NCI-H2029 treated with DMSO at 0.1 percent for 48 hours (cell line): ENCODE measurements around the gene BAZ1A.
A peak's percentile ranks its signal among the peaks of the same experiment; 100 is the strongest.
"Not testable (repeated sequence)": the region's sequence is repeated elsewhere in the genome, so short reads cannot be mapped to it uniquely, and the experiment has no call there.

Experiments
- DNase-seq: peaks from one replicate; lab custom pipeline; 2025; lab: John Stamatoyannopoulos, UW

The BAZ1A gene

DNA sequence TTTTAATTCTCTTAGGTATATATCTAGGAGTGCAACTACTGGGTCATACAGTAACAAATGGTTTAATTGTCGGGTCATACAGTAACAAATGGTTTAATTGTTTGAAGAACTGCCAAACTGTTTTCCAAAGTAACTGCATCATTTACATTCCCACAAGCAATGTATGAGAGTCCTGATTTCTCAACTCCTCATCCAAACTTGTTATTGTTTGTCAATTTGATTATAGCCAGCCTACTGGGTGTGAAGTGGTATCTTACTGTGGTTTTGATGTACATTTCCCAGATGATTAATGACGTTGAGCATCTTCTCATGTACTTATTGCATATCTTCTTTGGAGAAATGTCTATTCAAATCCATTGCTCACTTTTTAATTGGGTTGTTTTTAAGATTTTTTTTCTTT, 93.1 kb downstream of the BAZ1A start:
- no peak for DNase-seq

DNA sequence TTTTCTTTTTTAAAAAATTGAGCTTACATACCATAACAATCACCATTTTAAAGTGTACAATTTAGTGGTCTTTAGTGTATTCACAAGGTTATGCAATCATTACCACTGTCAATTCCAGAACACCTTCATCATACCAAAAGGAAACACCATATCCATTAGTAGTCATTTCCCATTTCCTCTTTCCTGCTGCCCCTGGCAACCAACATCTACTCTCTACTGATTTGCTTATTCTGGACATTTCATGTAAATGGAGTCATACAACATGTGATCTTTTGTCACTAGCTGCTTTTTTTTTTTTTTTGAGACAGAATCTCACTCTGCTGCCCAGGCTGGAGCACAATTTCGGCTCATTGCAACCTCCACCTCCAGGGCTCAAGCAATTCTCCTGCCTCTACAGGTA, 93.9 kb downstream of the BAZ1A start:
- no peak for DNase-seq

DNA sequence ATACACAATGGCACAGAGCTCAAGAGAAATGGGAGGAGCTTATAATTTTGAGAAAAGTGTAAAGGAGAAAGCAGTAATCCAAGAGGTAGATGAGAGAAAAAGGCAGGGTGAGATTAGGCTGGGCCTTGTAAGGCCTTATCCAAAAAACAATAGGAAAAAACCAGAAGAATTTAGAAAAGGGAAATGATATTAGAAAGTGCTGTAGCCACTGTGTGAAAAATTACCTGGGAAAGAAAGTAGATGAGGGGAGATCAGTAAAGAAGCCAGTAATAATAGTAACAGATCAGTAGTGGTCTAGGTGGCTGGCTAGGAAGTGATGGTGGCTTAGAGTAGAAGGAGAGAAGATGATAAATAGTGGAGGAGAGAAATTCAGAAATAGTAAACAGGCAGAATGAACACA, 94.5 kb downstream of the BAZ1A start:
- DNase-seq: no peak

DNA sequence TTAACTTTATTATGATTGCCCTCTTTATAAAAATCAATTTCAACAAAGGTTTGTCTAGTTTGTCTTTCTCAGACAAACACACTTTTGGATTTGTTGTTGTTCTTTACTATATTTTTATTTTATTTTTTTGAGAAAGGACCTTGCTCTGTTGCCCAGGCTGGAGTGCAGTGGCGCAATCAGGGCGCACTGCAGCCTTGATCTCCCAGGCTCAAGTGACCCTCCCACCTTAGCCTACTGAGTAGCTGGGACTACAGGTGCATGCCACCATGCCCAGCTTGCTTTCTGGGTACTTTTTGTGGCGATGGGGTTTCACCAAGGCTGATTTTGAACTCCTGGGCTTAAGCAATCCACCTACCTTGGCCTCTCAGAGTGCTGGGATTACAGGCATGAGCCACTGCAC, 96.4 kb downstream of the BAZ1A start:
- DNase-seq: no peak

DNA sequence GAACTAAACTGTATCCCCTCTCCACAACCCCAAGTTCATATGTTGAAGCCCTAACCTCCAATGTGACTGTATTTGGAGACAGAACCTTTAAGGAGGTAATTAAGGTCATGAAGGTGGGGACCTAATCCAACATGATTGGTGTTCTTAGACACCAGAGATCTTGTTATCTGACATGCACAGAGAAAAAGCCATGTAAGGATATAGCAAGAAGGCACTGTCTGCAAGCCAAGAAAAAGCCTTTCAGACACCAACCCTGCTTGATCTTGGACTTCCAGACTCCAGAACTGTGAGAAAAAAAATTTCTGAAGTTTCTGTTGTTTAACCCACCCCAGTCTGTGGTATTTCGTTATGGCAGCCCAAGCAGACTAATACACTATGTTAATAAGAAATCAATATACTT, 98.5 kb downstream of the BAZ1A start:
- DNase-seq: no peak

DNA sequence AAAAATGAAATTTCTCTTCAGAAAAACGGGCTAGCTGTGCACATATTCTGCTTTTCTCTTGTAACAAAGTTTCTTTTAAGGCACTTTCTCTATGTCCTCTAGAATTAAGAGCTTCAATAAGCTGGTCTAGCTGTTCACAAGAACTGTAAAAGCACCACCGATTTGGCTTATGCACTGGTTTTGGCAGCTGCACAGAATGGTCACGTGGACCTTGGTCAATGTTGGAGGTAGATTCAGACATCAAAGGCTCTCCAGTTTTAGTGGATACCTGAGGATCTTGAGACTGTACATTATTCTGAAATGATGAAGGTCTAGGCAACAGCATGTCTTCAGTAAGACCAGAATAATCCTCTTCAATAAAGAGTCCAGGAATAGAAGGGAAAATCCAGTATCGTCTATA, 99.2 kb downstream of the BAZ1A start:
- no peak for DNase-seq

DNA sequence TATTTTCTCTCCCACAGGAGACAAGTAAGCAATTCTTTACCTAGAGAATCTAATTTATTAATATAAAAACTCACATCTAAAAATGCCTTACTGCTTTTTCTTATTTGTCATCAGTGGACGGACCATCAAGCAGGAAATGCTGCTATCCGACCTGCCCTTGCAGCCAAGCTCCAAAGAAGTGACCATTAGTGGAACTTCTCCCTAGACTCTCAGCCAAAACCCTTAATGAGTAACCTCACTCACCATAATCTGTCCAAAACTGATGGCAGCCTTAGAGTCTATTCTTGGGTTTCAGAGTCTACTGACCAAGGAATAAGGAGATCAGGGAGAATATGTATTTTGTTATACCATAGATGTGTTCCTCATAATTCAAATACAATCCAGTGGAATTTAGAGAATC, 99.8 kb downstream of the BAZ1A start:
- DNase-seq: no peak

DNA sequence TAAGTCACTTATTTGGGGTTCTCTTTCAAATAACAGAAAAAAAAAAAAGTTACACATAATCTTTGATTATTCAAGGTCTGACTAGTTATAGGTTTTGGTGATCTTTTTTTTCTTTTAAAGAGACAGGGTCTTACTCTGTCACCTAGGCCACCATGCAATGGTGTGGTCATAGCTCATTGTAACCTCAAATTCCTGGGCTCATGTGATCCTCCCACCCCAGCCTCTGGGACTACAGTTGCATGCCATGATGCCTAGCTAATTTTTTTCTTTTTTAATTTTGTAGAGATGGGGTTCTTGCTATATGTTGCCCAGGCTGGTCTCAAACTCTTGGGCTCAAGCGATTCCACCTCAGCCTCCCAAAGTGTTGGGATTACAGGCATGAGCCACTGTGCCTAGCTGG, 104.3 kb downstream of the BAZ1A start:
- no peak for DNase-seq

DNA sequence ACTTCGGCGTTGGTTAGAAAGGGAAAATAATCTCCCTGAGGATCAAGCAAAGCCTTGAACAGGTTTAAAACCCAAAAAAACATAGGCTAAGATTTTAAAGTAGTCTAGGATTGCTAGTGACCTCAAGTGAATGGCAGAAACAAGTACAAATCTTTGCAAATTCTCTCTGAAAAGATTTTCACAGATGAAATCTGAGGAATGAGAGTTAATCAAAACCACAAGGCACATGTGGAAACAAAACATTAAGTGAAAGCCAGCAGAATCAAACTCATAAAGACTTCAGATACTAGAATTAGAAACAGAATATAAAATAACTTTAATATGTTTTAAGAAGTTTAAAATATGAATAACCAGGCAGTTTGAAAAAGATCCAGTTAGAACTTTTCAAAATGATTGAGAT, 108.6 kb downstream of the BAZ1A start:
- no peak for DNase-seq

DNA sequence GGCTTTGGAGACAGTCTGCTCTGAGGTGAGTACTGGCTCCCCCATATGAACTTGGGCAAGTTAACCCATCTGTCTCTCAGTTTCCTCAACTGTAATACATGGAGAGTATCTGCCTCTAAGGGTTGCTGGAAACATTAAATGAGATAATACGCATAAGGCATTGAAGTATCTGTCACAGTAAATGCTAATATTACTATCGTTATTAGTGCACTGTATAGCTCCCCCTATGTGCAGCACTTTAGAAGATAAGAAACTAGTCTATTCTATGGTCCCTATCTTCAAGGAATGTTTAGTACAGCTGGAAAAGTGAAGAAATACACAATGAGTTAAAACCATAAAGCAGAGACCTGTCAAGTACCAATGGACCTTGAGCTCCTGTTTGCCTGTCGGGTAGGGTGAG, 109.1 kb downstream of the BAZ1A start:
- DNase-seq: no peak

DNA sequence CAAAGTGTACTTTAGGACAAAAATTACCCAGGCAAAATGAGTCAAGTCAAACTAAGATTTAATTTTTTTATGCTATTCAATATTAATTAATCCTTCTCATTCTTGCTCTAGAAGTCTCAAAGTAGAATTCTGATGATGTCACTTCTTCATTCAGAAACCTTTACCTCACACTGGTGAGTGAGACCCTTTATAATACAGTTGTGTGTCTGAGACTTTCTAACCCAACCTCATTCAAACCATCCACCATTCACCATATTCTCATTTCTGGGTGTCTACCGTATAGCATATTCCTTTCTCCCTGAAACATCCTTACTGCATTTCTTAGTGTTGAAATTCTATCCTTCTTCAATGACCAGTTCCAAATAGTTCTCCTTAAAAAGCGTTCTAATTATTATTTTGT, 119.9 kb downstream of the BAZ1A start:
- DNase-seq: no peak

DNA sequence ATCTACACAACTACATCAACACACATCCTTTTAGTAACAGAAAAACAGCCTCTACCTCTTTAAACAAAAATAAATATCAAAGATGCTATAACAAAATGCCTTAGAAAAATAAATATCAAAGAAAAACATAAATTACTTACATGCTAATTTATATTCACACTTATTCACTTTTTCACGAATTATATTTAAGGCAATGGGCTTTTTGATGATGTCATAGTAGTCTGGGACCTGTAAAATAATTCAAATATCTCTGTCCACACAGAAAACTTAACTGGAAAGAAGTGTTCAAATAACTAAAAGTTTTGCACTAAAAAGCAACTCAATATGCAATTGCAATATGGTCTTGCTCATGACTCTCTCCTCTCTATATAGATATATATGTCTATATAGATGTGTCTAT, 120.5 kb downstream of the BAZ1A start:
- DNase-seq: no peak

DNA sequence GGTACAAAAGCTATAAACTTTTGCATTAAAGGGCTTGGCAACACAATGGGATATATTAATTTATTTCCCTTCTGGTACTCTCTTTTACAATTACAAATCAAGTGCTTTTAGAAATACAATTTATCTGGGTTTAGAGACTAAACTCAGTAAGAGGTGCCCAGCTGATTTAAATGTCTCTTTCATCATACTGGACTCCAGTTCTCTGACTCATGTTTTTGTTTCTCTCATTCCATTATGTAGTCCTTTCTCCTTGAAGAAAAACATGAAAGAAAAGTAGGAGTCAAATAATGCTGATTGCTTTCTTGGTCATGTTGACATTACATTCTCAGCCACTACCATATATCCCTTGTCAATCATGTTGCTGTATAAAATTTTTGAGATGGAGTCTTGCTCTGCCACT, 124.5 kb downstream of the BAZ1A start:
- no peak for DNase-seq

DNA sequence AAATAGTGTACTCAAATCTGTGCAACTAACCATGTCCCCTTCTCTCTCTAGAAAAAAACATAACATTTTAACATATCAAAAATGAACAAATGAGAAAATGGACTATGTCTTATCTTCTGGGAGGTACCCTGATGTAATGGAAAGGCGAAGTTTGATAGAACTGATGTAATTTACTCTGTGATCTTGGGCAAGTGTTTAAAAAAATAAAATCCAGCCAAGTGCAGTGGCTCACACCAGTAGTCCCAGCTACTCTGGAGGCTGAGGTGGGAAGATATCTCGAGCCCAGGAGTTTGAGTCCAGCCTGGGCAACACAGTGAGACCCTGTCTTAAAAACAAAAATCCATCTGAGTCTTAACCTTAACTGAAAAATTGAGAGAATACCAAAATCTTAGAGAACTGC, 124.9 kb downstream of the BAZ1A start:
- no peak for DNase-seq

DNA sequence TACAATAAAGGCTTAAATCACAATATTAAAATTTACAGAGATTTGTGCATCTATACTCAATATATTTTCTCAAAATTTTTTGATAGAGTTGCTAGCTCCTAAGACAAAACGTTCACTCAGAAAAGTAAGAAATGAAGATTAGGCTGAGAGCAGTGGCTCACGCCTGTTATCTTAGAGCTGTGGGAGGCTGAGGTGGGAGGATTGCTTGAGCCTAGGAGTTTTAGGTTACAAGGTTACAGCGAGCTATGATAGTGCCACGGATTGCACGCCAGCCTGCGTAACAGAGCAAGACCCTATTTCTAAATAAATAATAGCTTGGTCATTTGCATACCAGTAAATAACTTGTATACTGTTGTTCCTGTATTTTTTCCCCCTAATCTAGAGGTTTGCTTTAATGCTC, 125.8 kb downstream of the BAZ1A start:
- no peak for DNase-seq

DNA sequence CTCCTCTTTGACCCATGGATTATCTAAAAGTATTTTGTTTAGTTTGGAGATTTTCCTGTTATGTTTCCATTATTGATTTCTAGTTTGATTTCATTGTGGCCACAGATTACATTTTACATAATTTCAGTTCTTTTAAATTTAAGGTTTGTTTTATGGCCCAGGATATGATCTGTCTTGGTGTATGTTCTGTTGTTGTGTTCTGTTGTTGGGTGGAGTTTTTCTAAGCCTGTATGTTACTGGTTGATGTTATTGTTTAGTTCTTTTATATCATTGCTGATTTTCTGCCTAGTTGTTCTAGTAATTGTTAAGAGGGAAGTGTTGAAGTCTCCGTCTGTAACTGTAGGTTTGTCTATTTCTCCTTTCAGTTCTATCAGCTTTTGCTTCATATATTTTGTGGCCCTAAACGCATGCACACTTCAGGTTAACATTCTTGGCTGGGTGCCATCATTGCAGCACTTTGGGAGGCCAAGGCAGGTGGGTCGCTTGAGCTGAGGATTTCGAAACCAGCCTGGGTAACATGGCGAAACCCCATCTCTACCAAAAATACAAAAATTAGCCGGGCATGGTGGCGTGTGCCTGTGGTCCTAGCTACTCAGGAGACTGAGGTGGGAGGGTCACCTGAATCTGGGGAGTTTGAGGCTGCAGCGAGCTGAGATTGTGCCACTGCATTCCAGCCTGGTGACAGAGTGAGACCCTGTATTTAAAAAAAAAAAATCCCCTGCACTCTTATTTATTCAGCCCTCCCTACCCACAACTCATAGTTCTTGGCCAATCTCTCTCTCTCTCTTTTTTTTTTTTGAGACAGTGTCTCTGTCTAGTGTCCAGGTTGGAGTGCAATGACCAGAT, 132.7 kb downstream of the BAZ1A start:
- no peak for DNase-seq

DNA sequence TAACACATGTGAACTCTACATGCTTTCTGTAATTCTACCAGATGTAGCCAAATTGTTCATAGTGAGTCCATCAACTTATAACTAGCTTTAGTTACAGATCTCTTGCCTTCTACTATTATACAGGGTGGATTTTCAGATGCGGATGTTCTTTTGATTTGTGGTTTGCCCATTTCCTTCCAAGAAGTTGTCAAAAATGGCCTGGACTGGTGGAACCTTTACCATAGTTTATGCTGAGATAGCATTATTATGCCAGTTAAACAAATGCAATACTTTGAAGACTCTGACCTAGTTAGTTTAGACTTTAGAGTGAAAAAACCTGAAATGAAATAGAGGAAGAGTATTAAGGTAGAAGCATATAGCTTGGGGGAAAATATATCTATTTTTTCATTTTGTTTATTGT, 133.3 kb downstream of the BAZ1A start:
- DNase-seq: no peak

DNA sequence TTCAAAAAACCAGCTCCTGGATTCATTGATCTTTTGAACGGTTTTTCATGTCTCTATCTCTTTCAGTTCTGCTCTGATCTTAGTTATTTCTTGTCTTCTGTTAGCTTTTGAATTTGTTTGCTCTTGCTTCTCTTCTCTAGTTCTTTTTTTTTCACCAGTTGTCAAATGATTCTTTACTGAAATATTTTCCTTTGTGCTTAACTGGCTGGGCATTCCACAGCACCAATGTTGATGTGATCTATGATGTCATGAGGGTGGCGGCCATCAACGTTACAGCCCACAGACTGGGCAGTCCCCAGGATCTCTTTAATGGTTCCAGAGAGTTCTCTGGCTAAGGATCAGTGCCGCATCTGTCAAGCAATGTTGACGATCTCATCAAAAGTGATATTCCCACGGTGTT, 135.0 kb downstream of the BAZ1A start:
- not testable (repeated sequence) for DNase-seq

DNA sequence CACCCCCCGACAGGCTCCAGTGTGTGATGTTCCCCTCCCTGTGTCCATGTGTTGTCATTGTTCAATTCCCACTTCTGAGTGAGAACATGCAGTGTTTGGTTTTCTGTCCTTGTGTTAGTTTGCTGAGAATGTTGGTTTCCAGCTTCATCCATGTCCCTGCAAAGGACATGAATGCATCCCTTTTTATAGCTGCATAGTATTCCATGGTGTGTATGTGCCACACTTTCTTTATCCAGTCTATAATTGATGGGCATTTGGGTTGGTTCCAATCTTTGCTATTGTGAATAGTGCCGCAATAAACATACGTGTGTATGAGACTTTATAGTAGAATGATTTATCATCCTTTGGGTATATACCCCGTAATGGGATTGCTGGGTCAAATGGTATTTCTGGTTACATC, 138.1 kb downstream of the BAZ1A start:
- DNase-seq: not testable (repeated sequence)

DNA sequence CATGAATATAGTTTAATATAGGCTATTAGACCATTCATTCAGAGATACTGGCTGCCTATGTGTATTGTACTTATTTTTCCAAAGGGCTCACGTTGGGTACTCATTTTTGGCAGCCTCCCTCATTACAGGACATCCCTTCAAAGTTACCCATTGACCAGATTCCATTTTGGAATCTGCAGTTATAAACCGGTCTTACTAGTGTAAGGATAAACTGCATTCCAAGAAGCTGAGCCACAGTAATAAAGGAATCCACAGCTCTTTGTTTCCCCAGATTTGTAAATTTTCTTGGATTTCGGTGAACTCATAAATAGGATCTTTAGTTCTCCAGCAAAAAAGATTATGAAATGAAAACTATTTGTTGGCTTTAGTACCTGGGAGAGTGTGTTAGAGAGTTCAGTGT, 141.9 kb downstream of the BAZ1A start:
- no peak for DNase-seq

DNA sequence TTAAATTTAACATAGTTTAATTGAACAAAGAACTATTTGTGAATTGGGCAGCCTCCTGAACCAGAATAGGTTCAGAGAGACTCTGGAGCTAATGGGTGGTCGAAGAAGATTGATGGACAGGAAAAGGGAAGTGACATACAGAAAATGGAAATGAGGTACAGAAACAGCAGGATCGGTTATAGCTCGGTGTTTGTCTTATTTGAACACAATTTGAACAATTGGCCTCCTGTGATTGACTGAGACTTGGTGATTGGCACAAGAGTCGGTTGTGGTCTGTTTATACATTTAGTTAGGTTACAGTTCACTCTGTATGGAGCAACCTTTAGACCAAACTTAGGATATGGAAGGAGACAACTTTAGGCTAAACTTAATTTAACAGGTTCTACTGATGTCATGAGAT, 142.4 kb downstream of the BAZ1A start:
- DNase-seq: no peak

DNA sequence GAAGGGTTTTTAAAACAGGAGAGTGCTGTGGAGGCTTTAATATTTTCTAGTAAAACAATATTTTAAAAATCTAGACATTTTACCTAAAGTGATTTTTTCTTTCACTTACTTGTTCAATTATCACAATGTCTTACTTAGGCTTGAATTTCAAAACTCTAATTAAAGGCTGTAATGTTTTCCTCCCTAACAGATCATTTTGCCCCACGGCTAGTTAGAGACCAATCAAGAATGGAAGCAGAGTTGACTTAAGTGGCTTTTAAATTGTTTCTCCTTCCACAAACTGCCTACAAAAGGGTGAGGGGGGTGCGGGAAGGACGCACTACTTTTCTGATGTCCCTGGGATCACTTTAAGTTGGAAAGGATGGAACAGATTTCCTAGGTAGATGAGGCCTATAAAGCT, 151.3 kb downstream of the BAZ1A start:
- no peak for DNase-seq

DNA sequence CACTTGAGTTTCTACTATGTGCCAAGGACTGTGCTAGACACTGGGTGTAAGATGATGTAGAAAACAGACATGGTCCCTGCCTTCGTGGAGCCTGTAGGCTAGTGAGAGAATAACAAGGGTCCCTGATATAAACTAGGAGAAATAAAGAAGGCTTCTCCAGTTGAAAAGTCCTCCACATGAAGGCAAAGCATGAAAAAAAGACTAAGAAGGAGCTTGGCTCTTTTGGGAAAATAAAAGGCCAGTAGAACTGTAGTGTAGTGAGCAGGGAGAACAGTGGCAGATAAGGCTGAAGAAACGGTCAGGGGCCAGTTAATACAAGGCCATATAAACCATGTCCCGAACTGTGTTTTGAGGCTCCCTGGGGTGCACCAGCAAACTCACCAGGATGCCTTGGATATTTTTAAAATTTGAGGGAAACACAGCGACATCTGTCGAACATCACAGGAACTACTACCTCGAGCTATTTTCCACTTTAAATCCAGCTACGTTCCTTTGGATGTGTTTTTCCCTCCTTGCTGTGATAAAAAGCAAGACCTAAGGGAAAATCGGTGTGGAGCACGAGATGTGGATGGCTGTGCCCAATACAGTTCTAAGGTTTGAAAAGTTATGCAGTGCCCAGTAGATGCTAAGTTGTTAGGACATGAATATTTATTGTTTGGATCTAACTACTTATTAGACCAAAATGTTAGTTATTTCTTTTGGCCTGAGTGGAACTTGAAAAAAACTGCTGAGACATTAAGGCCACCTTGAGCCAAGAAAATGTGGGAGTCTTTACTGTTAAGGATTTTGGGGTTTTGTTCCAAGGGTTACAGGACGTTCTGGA, 152.2 kb downstream of the BAZ1A start:
- DNase-seq: peak; percentile 92

DNA sequence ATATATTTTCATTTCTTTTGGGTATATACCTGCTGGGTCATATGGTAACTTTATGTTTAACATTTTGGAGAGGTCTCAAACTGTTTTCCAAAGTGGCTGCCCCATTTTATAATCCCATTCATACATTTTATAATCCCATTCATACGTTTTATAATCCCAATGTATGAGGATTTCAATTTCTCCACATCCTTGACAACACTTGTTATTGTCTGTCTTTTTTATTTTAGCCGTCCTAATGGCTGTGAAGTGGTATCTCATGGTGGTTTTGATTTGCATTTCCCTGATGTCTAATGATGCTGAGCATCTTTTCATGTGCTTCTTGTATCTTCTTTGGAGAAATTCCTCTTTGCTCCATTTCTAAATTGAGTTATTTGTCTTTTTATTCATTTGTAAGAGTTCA, 154.0 kb downstream of the BAZ1A start:
- DNase-seq: no peak
